Measurements from ENCODE around the gene PCDHA9.

The PCDHA9 gene

DNA sequence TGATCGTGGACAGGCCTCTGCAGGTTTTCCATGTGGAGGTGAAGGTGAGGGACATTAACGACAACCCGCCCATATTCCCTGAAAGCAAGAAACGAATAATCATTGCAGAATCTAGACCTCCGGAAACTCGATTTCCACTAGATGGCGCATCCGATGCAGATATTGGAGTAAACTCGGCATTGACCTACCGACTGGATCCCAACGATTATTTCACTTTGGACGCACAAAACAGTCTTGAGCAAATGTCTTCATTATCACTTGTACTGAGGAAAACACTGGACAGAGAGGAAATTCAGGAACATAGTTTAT, 34.4 kb downstream of the PCDHA9 start:
- in situ Hi-C loops (cut with HindIII; ENCODE audit: low sequenced_read_pairs): no loop called here
- TF ChIP-seq, protein P1, sequence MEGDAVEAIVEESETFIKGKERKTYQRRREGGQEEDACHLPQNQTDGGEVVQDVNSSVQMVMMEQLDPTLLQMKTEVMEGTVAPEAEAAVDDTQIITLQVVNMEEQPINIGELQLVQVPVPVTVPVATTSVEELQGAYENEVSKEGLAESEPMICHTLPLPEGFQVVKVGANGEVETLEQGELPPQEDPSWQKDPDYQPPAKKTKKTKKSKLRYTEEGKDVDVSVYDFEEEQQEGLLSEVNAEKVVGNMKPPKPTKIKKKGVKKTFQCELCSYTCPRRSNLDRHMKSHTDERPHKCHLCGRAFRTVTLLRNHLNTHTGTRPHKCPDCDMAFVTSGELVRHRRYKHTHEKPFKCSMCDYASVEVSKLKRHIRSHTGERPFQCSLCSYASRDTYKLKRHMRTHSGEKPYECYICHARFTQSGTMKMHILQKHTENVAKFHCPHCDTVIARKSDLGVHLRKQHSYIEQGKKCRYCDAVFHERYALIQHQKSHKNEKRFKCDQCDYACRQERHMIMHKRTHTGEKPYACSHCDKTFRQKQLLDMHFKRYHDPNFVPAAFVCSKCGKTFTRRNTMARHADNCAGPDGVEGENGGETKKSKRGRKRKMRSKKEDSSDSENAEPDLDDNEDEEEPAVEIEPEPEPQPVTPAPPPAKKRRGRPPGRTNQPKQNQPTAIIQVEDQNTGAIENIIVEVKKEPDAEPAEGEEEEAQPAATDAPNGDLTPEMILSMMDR (IDR thresholded peaks at IDR 0.05; ENCODE audit: low read depth, low read length): no peak

DNA sequence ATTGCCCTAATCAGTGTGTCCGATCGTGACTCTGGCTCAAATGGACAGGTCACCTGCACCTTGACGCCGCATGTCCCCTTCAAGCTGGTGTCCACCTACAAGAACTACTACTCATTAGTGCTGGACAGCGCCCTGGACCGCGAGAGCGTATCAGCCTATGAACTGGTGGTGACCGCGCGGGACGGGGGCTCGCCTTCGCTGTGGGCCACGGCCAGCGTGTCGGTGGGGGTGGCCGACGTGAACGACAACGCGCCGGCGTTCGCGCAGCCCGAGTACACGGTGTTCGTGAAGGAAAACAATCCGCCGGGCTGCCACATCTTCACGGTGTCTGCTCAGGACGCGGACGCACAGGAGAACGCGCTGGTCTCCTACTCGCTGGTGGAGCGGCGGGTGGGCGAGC, 35.2 kb downstream of the PCDHA9 start:
- no peak for DNase-seq (ENCODE audit: low read depth, low spot score)
- no peak overlapping the region for H3K4me3 ChIP-seq (ENCODE audit: low read depth, low read length)
- in situ Hi-C loops (cut with HindIII; ENCODE audit: low sequenced_read_pairs): no loop called here
- TF ChIP-seq, protein P1 (IDR thresholded peaks at IDR 0.05; ENCODE audit: low read depth, low read length): no peak

More for the DNA sequence above, 34.4 kb downstream of the PCDHA9 start:
- no peak for DNase-seq (ENCODE audit: low read depth, low spot score)
- no peak overlapping the region for H3K4me3 ChIP-seq (ENCODE audit: low read depth, low read length)

DNA sequence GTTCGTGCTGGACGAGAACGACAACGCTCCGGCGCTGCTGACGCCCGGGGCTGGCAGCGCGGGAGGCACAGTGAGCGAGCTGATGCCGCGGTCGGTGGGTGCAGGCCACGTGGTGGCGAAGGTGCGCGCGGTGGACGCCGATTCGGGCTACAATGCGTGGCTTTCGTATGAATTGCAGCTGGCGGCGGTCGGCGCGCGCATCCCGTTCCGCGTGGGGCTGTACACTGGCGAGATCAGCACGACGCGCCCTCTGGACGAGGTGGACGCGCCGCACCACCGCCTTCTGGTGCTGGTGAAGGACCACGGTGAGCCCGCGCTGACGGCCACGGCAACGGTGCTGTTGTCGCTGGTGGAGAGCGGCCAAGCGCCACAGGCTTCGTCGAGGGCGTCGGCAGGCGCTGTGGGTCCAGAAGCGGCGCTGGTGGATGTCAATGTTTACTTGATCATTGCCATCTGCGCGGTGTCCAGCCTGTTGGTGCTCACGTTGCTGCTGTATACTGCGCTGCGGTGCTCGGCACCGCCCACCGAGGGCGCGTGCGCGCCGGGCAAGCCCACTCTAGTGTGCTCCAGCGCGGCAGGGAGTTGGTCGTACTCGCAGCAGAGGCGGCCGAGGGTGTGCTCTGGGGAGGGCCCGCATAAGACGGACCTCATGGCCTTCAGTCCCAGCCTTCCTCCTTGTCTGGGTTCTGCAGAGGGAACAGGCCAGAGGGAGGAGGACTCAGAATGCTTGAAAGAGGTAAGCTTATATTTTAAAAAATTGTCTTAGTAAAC, 35.9 kb downstream of the PCDHA9 start:
- H3K4me3 ChIP-seq (ENCODE audit: low read depth, low read length): no peak overlapping the region
- DNase-seq (ENCODE audit: low read depth, low spot score): no peak
- TF ChIP-seq, protein P1 (IDR thresholded peaks at IDR 0.05; ENCODE audit: low read depth, low read length): no peak
- in situ Hi-C loops (cut with HindIII; ENCODE audit: low sequenced_read_pairs): no loop called here

Data from astrocyte of the spinal cord (primary cell).